Measurements from ENCODE around the gene MXD1.

The MXD1 gene

DNA sequence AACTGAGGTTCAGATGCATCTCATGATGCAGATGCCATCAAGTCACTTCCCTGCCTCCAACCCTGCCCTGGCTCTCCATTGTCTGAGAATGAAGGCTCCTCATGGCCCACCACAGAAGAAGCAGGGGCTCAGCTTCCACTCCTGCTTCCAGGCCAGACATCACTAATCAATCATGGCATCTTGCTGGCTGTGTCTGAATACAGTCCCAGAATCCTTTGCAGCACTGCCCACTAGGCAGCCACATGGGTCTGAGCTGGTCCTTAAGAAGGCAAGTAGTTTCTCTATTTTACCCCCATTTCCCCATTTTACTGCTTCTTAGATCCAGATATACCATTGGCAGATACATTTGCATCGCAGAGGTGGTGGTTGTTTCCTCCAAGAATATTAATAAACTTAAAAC is 39.2 kb downstream of the MXD1 start:
- DNase-seq (ENCODE audit: low read depth): no peak

DNA sequence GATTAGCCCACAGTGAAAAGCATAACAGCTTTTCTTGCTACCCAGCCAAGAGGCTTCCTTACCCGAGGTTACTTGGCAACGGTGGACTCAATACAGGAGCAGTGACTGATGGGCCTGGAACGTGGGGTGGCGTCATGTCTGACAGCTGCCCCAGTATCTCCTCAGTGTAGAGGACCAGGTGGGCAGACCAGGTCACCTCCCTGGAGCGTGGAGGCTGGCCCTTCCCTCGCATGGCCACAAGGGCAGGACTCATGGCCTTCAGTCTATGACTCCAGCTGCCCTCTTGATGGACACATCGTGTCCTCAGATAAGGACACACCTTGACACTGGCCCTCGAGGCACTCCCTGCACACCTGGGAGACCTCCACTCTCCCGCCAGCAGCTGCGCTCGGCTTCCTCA is 40.1 kb downstream of the MXD1 start:
- no peak for DNase-seq (ENCODE audit: low read depth)

DNA sequence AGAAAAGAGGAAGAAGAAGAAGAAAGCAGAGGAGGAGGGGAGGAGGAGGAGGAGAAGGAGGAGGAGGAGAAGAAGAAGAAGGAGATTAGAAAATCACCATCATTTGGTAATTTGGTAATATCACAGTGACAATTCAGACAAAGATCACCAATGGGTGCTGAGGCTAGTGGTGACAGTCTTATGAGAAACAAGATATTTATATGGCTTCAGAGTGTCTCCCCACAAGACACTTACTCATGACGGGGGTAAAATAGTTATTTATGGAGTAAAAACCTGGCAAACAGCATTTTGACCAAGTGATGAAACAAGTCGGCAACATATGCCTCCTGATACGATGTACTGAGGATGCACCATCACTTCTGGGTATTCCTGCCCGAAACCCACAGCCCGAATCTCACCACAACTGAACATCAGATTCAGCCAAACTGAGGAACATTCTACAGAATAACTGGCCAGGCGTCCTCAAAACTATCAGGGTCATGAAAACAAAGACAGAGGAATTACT is 41.6 kb downstream of the MXD1 start:
- DNase-seq (ENCODE audit: low read depth): no peak

DNA sequence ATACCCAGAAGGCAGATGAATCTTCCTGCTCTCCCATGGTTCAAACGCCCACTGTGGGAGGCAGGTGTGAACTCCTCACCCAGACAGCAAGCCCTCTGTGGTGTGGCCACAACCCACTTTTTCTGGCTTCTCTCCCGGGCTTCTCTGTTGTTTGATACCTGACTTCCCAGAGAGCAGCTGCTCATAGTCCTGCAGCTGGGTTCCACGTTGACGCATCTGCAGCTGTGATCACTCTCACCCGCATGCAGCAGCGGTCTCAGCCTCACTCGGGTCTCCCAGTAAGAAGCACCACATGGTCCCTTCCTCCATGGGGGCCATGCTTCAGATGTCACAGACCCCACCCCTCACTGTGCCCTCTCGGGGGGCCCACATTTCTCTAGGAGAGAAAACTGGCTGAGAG is 43.1 kb downstream of the MXD1 start:
- no peak for DNase-seq (ENCODE audit: low read depth)

DNA sequence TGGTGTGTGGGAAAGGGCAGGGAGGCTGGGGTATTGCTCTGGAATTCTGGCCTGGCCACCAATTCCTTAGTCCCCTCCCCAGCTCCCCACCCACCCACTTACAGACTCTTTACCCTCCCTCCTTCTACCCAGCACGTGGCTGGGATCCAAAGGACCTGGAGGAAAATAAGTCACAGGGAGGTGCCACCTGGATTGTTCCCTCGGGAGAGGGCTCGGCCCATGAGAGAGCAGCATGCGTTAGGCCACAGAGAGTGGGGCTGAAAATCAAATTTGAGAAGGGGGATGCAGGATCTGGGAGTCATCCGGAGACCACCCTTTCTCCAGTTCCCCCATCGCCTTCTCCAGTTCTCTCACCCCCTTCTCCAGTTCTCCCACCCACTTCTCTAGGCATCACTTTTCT is 43.6 kb downstream of the MXD1 start:
- no peak for DNase-seq (ENCODE audit: low read depth)

DNA sequence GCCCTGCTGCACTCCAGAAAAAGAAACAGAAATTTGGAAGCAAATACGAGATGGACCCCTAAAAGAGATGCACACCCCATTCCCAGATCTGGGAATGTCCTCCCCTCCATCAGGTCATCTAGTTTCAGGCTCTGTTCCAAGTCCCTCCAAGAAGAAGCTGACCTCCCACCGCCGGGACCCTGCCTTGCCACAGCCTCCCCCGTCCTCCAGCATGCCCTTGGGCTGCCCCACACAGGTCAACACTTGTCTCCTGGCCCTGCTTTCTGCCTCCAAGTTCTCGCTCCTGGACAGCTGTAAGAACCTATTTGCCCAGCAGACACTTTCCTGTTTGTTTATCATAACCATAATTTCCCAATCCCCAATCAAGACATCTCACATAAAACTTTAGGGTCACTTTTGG is 44.5 kb downstream of the MXD1 start:
- DNase-seq (ENCODE audit: low read depth): no peak

DNA sequence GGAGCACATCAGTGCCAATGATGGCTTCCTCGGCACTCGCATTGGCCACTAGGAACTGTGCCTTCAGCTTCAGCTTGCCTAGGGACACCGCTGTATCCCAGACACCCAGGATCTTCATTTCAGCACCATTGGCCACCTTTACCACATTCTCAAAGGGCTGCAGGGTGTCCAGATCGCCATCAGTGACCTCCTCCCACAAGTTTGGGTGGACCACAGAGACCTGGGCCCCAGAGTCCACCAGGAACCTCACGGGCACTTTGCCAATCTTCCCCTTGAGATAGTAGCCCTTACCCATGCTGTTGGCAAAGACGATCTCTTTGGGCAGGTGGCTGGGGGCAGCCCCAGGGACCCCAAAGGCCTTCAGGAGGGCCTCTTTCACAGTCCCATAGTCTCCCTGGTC is 45.9 kb downstream of the MXD1 start:
- no peak for DNase-seq (ENCODE audit: low read depth)

DNA sequence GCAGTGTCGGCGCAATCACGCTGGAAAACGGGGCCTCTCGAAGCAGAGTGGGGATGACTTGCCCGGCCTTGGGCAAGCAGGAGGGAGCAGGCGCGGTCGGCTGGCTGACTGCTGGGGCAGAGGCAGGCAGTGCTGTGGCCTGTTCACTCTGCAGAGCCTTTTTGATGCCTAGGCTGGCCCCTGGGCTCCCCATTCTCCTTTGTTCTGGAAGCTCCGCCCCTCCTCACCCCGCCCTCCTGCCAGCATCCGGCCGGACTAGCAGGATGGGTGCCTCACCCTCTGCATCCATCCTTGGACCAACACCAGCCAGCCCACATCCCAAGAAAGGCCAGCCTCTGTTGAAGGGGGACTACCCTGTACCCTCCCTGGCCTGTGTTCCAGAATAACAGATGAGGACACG is 46.6 kb downstream of the MXD1 start, which contains the start of gene ASPRV1:
ASPRV1 (minus strand) TSS at position 136 of the 400 bp plus-strand sequence. CDS start 195 bp downstream, outside the sequence.
- no peak for DNase-seq (ENCODE audit: low read depth)

DNA sequence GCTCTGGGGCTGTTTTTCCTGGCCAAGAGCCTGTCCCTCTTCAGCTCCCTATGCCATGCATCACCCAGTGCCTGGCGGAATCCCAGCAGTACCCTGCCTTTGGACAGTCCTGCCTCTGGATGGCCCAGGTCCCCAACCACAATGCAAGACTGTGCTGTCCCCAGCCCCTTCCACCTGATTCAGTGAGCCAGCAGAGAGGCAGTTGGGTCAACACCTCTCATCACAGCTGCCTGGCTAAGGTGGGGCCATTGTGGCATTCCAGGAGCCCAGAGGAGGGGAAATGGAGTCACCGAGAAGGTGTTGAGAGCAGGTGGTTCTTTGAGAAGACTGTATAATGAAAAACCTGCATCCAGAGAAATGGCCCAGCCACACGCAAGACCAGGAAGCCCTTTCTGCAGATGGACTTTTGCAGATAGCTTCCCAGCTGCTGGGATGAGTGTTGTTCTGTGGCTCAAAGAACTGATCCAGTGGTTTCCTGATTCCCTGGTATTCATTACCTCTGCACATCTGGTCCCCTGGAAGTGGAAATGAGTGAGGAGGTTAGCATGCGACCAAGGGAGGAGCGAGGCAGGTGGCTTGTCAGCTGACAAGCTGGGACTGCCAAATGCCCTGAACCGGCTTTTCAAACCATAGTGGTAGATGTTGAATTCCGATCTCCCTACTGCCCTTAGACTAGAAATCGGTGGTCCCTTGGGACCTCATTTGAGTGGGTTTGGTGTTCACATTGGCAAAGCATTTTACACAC is 48.2 kb downstream of the MXD1 start:
- DNase-seq (ENCODE audit: low read depth): no peak

DNA sequence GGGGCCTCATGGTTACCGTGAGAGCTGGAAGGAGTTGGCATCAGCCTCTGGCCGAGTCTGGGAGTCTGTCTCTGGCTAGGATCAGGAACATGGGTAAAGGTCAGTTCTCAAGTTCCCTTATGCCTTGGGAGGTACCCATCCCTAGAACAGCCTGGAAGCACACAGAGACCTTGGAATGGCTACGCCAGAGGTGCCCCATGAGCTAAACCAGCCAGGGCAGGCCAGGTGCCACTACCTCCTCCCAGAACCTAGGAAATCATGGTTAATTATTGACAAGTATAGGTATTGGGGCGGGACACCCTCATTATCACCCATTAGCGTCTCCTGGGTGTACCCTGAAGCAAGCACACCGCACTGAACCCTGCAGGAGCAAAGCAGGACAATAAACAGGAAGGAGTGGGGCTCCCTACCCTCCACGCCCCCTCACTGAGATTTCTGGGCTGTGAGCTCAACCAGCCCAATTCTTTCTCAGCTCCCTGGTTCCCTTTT is 49.5 kb downstream of the MXD1 start:
- DNase-seq (ENCODE audit: low read depth): no peak

DNA sequence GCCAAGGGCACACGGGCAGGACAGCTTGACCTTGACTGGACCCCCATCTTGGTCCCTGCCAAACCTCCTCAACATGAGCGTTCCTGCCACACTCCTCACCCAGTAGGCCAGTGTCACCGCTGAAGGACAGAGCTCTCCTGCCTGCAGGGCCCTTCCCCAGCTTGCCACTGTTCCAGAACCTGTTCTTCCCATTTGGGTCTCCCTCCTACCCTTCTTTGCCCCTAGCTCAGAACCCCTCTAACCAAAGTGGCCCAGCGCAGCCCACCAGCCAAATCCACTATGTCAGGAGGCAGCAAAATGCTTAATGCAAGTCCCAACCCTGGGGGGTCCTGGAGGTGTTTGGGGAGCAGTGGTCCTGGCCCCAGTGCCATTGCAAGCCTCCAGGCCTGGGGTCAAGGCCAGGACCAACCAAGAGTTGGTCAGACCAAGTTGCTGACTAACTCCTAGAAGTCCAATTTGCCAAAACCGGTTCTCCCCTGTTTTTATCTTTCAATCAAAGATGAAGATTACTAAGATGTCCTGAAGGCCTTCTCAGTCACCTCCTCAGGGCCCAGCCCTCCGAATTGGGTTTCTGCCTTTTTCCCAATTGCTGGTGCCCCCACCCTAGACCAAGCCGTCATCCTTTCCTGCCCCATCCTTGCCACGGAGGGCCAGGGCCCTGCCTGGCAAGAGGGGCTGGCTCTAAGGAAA is 51.0 kb downstream of the MXD1 start:
- DNase-seq (ENCODE audit: low read depth): no peak

DNA sequence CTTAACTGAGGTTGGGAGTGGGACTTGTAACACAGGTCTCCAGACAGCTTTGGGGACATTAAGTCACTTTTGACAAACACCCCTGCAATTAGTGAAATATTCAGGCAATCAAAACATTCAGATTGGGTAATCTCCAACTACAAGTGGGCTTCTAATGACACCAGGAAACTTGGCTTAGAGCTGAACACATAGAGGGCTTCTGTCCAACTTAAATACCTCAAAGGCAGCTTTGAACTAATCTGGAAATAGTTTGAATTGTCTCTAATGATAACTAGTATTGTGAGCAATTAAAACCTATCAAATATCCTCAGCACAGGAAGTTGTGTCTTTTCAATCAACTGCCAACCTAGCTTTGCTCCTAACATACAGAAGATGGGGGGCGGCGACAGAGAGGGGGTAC is 51.6 kb downstream of the MXD1 start:
- DNase-seq (ENCODE audit: low read depth): no peak

DNA sequence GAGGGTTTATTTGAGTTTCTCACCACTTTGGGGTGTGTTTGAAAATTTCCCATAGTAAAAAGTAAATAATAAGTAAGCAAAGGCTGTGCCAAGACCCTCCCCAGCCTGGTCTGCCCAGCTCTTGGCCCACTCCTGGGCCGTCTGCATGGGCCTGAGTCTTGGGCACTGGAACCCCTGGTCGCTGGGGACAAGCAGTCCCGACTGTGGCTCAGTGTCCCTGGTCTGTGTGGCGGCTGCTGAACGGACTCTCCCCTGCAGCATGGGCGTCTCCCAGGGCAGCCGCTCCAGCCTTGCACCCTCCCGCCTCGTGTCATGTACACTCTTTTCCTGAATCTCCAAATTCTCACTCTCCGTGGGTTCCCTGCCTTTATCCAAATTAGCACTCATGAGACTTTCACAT is 53.7 kb downstream of the MXD1 start:
- DNase-seq (ENCODE audit: low read depth): no peak

DNA sequence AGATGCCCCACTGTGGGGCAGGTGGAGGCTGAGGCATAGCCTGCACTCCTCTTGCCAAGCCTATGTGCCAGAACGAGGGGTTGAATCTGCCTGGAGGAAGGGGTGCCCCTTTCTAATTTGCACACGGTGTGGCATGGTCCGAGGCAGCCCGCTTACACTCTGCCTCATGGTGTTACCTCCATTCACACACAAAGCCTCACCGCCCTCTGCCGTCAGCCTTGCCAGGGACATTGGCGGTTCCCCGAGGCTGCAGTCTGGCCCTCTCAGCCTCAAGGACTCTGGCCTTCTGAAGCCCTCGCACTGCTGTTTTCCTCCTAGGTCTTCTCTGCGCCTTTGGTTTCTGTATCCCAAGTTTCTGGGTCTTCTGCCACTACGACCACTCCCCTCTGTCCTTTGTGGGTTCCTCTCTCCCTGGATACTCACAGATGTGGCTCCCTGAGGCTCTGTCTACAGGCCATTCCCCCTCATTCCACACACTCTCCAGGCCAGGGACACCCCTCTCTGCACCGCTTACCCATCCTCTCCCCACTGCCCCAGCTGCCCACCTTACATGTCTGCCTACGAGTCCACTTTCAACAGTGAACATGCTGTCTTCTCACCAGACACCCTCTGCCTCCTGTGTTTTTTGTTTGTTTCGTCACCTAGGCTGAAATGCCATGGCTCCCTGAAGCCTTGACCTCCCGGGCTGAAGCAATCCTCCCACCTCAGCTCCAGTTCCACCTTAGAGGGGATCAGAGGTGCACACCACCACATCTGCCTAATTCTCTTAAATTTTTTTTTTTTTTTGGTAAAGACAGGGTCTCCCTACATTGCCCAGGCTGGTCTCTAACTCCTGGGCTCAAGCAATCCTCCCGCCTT is 54.4 kb downstream of the MXD1 start:
- no peak for DNase-seq (ENCODE audit: low read depth)

DNA sequence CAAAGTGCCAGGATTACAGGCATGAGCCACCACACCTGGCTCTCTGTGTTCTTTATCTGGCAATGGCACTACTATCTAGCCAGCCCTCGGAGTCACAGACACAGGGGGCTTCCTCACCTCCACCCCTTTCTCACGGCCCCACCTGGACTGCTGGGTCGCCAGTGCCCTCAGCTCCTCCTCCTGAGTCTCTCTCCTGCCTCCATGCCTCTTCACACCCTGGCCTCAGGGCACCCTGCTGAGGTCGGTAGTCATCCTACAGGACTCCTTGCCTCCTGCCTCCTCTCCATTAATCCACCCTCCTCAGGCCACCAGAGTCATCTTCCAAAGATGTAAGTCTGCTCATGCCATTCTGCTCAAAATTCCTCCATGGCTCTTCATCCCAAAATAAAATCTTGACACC is 55.1 kb downstream of the MXD1 start:
- DNase-seq (ENCODE audit: low read depth): no peak

DNA sequence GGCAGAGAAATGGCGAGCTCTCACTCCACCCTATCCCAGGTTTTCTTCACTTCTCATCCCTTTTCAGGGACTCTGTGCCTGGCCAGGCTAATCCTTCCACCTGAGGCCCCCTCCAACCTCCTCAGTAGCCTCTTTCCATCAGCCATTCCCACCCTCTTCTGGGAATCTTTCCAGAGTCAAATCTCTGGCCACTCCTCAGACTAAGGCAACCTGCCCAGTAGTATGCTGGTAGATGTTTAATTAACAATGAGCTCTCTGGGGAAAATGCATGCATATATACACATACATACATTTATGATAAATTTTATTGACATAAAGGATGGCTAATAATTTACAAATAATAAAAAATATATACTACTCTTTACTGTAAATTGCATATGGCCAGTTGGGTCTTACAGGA is 57.9 kb downstream of the MXD1 start:
- DNase-seq (ENCODE audit: low read depth): no peak

DNA sequence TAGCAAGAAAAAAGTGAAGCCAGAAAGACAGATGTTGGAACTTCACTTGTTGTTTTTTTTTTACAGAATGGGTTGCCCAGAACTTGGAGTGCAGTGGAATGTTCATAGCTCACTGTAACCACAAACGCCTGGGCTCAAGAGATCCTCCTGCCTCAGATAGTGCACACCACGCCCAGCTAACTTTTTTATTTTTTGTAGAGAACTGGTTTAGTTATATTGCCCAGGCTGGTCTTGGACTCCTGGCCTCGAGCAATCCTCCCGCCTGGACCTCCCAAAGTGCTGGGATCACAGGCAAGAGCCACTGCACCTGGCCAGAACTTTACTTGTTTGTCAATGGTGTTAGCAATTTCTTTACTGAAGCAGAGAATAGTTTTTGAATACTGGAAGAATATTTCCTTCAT is 58.4 kb downstream of the MXD1 start:
- no peak for DNase-seq (ENCODE audit: low read depth)

DNA sequence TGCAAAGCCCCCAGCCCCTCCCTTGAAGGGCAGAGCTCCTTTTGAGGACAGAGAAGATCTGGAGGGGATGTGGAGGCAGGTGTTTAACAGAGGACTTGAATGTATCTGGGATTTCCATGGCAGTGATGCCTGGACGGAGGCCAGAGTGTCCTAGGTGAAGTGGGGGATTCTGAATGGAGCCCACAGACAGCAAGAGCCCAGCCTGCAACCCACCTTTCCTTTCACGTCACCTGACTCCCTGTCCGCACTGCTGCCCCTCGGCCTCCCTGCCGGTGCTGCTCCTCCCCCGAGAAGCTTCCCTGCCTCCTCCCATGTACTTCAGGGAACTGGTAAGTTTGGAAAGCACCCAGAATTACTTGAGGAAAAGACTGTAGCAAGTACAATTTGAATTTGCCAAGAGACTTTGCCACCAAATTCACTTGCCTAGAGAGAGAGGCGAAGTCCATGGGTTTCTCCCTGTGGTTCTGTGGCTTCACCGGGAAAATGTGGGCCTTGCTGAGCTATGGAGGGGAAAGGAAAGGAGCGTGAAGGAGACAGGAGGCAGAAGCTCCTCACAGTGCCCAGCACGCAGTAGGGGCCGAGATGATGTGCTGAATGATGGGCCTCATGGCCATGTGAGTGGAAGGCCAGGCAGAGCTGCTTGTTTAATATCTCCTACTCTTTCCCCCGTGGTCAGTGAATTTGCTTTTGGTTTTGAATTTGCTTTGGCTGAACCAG is 60.4 kb downstream of the MXD1 start:
- DNase-seq (ENCODE audit: low read depth): no peak

DNA sequence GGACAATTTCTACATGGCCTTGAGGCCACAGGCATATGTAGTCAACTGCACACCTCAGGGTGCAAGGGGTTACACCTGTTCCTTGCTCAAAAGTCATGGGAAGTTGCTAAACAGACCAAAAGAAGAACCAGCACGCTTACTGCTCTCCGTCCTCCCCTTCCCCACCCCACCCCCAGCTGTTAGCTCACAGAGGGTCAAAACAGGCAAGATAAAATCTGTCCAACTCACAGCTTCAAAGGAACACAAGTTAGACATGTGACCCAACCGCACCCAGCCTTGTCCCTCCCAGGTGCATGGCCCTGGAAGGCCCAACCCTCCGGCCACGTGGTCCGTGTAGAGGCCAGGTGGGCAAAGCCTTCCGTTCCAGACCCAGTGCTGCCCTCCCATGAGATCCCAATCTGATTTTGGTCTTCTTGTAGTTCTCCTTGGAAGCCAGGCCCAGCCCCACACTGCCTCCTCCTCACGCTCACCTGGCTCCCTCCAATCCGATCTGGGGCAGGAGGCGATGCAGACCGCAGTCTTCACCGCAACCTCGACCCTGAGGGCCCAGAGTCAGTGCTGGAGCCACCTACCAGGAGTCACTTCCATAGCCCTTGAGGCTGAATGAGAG is 61.0 kb downstream of the MXD1 start:
- no peak for DNase-seq (ENCODE audit: low read depth)

DNA sequence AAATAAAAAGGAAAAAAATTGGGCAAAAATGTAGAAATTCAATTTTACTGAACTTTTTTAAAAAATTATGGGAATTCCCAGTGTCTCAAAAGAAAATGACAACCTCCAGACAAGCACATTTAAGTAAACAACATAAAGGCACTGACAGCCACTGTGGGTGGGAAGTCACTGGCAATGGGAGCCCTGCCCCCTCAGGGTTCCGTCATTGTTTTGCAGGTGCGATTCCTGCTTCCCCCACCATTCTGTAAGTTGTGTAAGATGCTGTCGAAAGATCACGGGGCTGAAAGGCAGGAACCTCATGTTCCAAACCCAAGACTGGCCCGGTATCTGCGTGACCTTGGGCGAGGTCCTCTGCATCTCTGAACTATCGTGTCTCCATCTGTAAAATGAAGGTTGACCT is 62.3 kb downstream of the MXD1 start:
- DNase-seq (ENCODE audit: low read depth): no peak

DNA sequence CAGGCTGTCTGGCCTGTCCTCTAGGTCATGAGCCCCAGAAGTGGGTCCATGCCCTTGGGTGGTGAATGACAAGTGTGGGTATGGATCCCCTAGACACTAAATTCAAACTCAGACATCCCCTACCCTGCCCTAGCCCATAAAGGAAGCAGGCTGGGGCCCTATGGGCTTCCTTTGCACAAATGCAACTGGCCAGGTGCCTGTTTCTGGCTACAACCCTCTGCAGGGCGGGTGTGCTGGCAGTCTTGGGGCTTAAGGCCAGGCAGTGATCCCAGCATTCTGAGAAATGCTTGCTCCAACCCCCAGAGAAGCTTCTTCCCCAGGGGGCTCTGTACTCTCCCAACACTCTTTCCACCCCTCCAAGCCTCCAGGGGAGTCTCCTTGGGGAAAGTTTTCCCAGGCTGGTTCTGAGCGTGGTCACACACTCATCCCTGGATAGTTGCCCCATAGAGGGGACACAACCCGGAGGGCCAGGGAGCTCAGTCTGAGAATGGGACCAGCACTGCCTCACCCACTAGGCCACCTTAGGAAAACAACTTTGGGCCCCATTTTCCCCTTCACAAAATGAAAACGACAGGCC is 63.1 kb downstream of the MXD1 start:
- DNase-seq (ENCODE audit: low read depth): no peak
